H9 (cell line): Measurements from ENCODE around the gene CUBN. TPM values are rescaled to one million over a fixed set of nuclear protein-coding genes. Genes with fewer than 3 reads are reported as not detected.

Experiments
- DNase-seq: peaks from one replicate; pipeline ENCODE4 v3.0.0-alpha.2; 2017
- H2AFZ ChIP-seq: one replicate; pipeline ENCODE4 v1.6.1; 2013; ENCODE audit warnings: mild to moderate bottlenecking, low read length, control low read depth, moderate library complexity
- H2AK5ac ChIP-seq: 2 replicates; pipeline ENCODE4 v1.6.1; 2013; ENCODE audit warnings: low read length, control low read depth, mixed read lengths; ENCODE audit not compliant: insufficient read length
- H2BK120ac ChIP-seq: one replicate; pipeline ENCODE4 v1.6.1; 2013; ENCODE audit warnings: low read depth, mild to moderate bottlenecking, low read length, control low read depth, inconsistent platforms; ENCODE audit not compliant: poor library complexity, severe bottlenecking
- H2BK12ac ChIP-seq: 2 replicates; pipeline ENCODE4 v1.6.1; 2013; ENCODE audit warnings: low read length, control low read depth, mixed read lengths, low read depth; ENCODE audit not compliant: insufficient read length
- H2BK15ac ChIP-seq: 2 replicates; pipeline ENCODE4 v1.6.1; 2013; ENCODE audit warnings: low read depth, low read length, control low read depth
- H2BK20ac ChIP-seq: one replicate; pipeline ENCODE4 v1.6.1; 2013; ENCODE audit warnings: low read depth, mild to moderate bottlenecking, low read length, control low read depth, inconsistent platforms; ENCODE audit not compliant: poor library complexity, severe bottlenecking
- H2BK5ac ChIP-seq: 2 replicates; pipeline ENCODE4 v1.6.1; 2013; ENCODE audit warnings: low read length, control low read depth, mixed read lengths; ENCODE audit not compliant: insufficient read length
- H3K14ac ChIP-seq: 2 replicates; pipeline ENCODE4 v1.6.1; 2013; ENCODE audit warnings: low read length, control low read depth; ENCODE audit not compliant: insufficient read depth
- H3K18ac ChIP-seq: 2 replicates; pipeline ENCODE4 v1.6.1; 2013; ENCODE audit warnings: low read depth, mild to moderate bottlenecking, mixed read lengths, low read length, control low read depth; ENCODE audit not compliant: insufficient read length
- H3K23ac ChIP-seq: 2 replicates; pipeline ENCODE4 v1.6.1; 2013; ENCODE audit warnings: low read length, control low read depth, mixed read lengths, low read depth; ENCODE audit not compliant: insufficient read length
- H3K23me2 ChIP-seq: 2 replicates; pipeline ENCODE4 v1.6.1; 2013; ENCODE audit warnings: low read depth, mild to moderate bottlenecking, mixed read lengths, low read length, control low read depth; ENCODE audit not compliant: insufficient read length, poor library complexity, severe bottlenecking
- H3K27ac ChIP-seq: 2 replicates; pipeline ENCODE4 v1.5.1; 2013; ENCODE audit warnings: low read length, control low read depth, mixed read lengths, low read depth; ENCODE audit not compliant: insufficient read length
- H3K27me3 ChIP-seq: 2 replicates; pipeline ENCODE4 v1.6.1; 2013; ENCODE audit warnings: low read length, control low read depth, inconsistent platforms; ENCODE audit not compliant: insufficient read depth
- H3K4ac ChIP-seq: 2 replicates; pipeline ENCODE4 v1.6.1; 2013; ENCODE audit warnings: low read depth, mild to moderate bottlenecking, control low read depth, inconsistent platforms, low read length, moderate library complexity
- H3K4me1 ChIP-seq: 2 replicates; pipeline ENCODE4 v1.6.1; 2013; ENCODE audit warnings: low read length, control low read depth, inconsistent platforms; ENCODE audit not compliant: insufficient read depth
- H3K4me2 ChIP-seq: 2 replicates; pipeline ENCODE4 v1.6.1; 2013; ENCODE audit warnings: low read length, control low read depth, mixed read lengths; ENCODE audit not compliant: insufficient read length, insufficient read depth
- H3K56ac ChIP-seq: 2 replicates; pipeline ENCODE4 v1.6.1; 2013; ENCODE audit warnings: low read depth, mild to moderate bottlenecking, mixed read lengths, low read length, control low read depth; ENCODE audit not compliant: insufficient read length
- H3K79me1 ChIP-seq: 2 replicates; pipeline ENCODE4 v1.6.1; 2013; ENCODE audit warnings: low read depth, mild to moderate bottlenecking, moderate library complexity, low read length, control low read depth, inconsistent platforms; ENCODE audit not compliant: insufficient read depth, poor library complexity, severe bottlenecking
- H3K79me2 ChIP-seq: 2 replicates; pipeline ENCODE4 v1.6.1; 2013; ENCODE audit warnings: low read length, control low read depth, inconsistent platforms; ENCODE audit not compliant: insufficient read depth
- H3K9ac ChIP-seq: 2 replicates; pipeline ENCODE4 v1.6.1; 2013; ENCODE audit warnings: low read length, control low read depth, mixed read lengths; ENCODE audit not compliant: insufficient read length; ENCODE audit errors: extremely low read depth
- H3K9me3 ChIP-seq: one replicate; pipeline ENCODE4 v1.6.1; 2013; ENCODE audit warnings: low read depth, low read length, inconsistent platforms; ENCODE audit not compliant: control insufficient read depth
- H3T11ph ChIP-seq: one replicate; pipeline ENCODE4 v1.6.1; 2013; ENCODE audit warnings: mild to moderate bottlenecking, low read length, control low read depth, inconsistent platforms
- H4K20me1 ChIP-seq: one replicate; pipeline ENCODE4 v1.6.1; 2013; ENCODE audit not compliant: control insufficient read depth, insufficient read length, insufficient read depth
- H4K5ac ChIP-seq: 2 replicates; pipeline ENCODE4 v1.6.1; 2013; ENCODE audit warnings: low read depth, mild to moderate bottlenecking, mixed read lengths, low read length, control low read depth; ENCODE audit not compliant: insufficient read length
- H4K8ac ChIP-seq: replicated peaks from 2 replicates; pipeline ENCODE4 v1.6.1; 2013; ENCODE audit warnings: low read length, control low read depth, mixed read lengths, low read depth; ENCODE audit not compliant: insufficient read length
- H4K91ac ChIP-seq: 2 replicates; pipeline ENCODE4 v1.6.1; 2013; ENCODE audit warnings: low read depth, mild to moderate bottlenecking, moderate library complexity, mixed read lengths, low read length, control low read depth; ENCODE audit not compliant: insufficient read length
- H3K27ac Mint-ChIP-seq, 3 experiments: 2 replicates in 2 of 3; 3 replicates in 1 of 3; pipeline ENCODE4 v1.8.0; 2020 to 2021; ENCODE audit warnings: mixed read lengths in 3 of 3, mild to moderate bottlenecking in 1 of 3, moderate library complexity in 1 of 3
- H3K27me3 Mint-ChIP-seq: 2 replicates; pipeline ENCODE4 v1.8.0; 2021; ENCODE audit warnings: low read depth, mild to moderate bottlenecking, moderate library complexity, mixed read lengths
- H3K36me3 Mint-ChIP-seq, 3 experiments: 2 replicates in 2 of 3; 3 replicates in 1 of 3; pipeline ENCODE4 v1.8.0; 2020 to 2021; ENCODE audit warnings: low read depth in 3 of 3, mixed read lengths in 3 of 3; ENCODE audit not compliant: insufficient read depth in 1 of 3
- H3K4me1 Mint-ChIP-seq, 2 experiments: 2 replicates each; pipeline ENCODE4 v1.8.0; 2020; ENCODE audit warnings: mixed read lengths in 2 of 2
- H3K4me3 Mint-ChIP-seq, 2 experiments: 2 replicates in 1 of 2; 3 replicates in 1 of 2; pipeline ENCODE4 v1.8.0; 2020 to 2021; ENCODE audit warnings: mild to moderate bottlenecking in 2 of 2, mixed read lengths in 2 of 2, moderate library complexity in 1 of 2
- H3K9me3 Mint-ChIP-seq, 2 experiments: 2 replicates in 1 of 2; 3 replicates in 1 of 2; pipeline ENCODE4 v1.8.0; 2020; ENCODE audit warnings: mild to moderate bottlenecking in 2 of 2, mixed read lengths in 2 of 2, moderate library complexity in 1 of 2
- WGBS: extraction: QIAGEN DNeasy Blood & Tissue Kit; methylation state at CpG from one replicate; pipeline ENCODE4 v1.1.7; 2013; ENCODE audit warnings: missing lambda C conversion rate, low lambda C conversion rate, mixed read lengths; ENCODE audit not compliant: insufficient read length; ENCODE audit errors: extremely low coverage; 5-methylcytosine and 5-hydroxymethylcytosine counted together
- total RNA-seq: library from RNA; stranded (reverse); gene quantifications from 2 replicates; pipeline ENCODE4 v1.2.1, GENCODE V29; 2021
- TF ChIP-seq, protein P1 (sequence below): fragments of 200-600 bp; sonication (generic); conservative IDR thresholded peaks from 3 replicates; pipeline ENCODE4 v1.8.0; 2021; ENCODE audit warnings: antibody characterized with exemption, mild to moderate bottlenecking

The CUBN gene
- total RNA-seq, 1 experiment from 2014 or later = 0.26 TPM

DNA sequence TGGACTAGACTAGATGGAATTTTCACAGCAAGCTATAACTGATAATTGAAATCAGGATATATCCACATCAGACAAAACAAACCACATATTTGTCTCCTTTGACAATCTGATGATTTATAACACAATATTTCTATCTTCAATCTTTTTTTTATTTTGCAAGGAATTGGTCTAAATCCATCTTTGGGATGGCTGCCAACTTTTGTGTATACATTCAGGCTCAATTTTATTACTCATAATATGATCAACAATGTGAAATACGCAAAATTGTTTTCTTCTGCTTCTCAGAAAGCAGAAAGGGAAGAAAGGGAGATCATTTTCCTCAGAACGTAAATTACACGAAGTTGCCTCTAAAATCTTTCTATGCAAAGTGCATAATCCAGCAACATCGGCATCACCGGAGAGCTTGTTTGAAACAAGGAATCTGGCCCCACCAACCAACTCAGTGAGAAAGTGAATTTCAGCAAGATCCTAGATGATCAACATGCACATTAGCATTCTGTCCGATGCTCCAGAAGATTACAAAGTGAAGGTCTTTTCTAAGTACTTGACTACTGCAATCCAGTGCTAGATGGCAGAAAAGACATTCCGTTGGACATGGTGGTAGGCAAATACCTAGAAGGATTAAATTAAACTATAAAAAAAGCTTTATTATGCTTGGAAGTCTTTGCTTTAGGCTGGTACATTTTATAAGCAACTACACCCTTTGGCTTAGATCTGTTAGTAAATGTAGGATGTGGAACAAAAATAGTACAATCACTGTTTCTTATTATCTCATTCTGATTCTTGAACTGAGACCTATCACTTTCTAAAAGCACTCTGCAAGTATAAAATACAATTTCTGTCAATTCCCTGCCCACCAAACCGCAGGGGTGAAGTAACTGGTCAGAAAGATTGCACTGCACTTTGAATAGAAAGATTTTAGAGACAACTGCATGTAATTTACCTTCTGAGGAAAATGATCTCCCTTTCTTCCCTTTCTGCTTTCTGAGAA lies 186.0 kb downstream of the CUBN start:
- TF ChIP-seq, protein P1, sequence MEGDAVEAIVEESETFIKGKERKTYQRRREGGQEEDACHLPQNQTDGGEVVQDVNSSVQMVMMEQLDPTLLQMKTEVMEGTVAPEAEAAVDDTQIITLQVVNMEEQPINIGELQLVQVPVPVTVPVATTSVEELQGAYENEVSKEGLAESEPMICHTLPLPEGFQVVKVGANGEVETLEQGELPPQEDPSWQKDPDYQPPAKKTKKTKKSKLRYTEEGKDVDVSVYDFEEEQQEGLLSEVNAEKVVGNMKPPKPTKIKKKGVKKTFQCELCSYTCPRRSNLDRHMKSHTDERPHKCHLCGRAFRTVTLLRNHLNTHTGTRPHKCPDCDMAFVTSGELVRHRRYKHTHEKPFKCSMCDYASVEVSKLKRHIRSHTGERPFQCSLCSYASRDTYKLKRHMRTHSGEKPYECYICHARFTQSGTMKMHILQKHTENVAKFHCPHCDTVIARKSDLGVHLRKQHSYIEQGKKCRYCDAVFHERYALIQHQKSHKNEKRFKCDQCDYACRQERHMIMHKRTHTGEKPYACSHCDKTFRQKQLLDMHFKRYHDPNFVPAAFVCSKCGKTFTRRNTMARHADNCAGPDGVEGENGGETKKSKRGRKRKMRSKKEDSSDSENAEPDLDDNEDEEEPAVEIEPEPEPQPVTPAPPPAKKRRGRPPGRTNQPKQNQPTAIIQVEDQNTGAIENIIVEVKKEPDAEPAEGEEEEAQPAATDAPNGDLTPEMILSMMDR = no peak
- Histone ChIP-seq H3K14ac (no peak overlapping the region), H3K56ac (no peak overlapping the region), H3K27me3 (no peaks in the 10 kb centered on the region), H3K4me1 (no peaks in the 10 kb centered on the region), H3K9me3 (no peaks in the 10 kb centered on the region), H2BK12ac (no peak overlapping the region), H2AK5ac (no peak overlapping the region), H3K18ac (no peak overlapping the region), H2AFZ (no peak overlapping the region), H3K79me1 (no peaks in the 10 kb centered on the region), H4K20me1 (no peaks in the 10 kb centered on the region), H4K8ac (no peak overlapping the region), H2BK5ac (no peak overlapping the region), H4K5ac (no peak overlapping the region), H3K4ac (no peak overlapping the region), H3K4me2 (no peak overlapping the region), H3K27ac (no peak overlapping the region), H3K23ac (no peak overlapping the region), H2BK20ac (no peak overlapping the region), H3K23me2 (no peaks in the 10 kb centered on the region), H2BK15ac (no peak overlapping the region), H3T11ph (no peak overlapping the region), H3K9ac (no peak overlapping the region), H2BK120ac (no peak overlapping the region), H3K79me2 (no peaks in the 10 kb centered on the region), H4K91ac (no peak overlapping the region)
- no peak for DNase-seq
- Mint-ChIP-seq H3K27me3 (no peaks in the 10 kb centered on the region; the same call in 1 of the 2 replicates), H3K4me3 (no peak overlapping the region), H3K36me3 (no peaks in the 10 kb centered on the region), H3K4me1 (peaks cover 22 to 27% of the 10 kb centered on the region in 2 experiments), H3K27ac (no peak overlapping the region), H3K9me3 (no peaks in the 10 kb centered on the region)
- WGBS = no CpG with 5 or more reads among the region's 8 CpGs
